ENCODE results near the gene ZNF609.

- TF ChIP-seq CTCF (optimal IDR thresholded peaks at IDR 0.05 in 1 of 3, IDR thresholded peaks at IDR 0.05 in 1 of 3, conservative IDR thresholded peaks at IDR 0.05 in 1 of 3; ENCODE audit: extremely low read depth in 1 of 3, insufficient read depth in 2 of 3, low read length in 3 of 3) (no peak), EZH2 (IDR thresholded peaks at IDR 0.05; ENCODE audit: low read length) (no peak)
Measured at GRCh38 chr15:64461721-64462162, 1.4 kb downstream of the ZNF609 start.
